ENCODE measurements around the gene ZNF578. TPM values are rescaled to one million over a fixed set of nuclear protein-coding genes. Genes with fewer than 3 reads are reported as not detected.
A peak's percentile ranks its signal among the peaks of the same experiment; 100 is the strongest.
"Not testable (repeated sequence)": the region's sequence is repeated elsewhere in the genome, so short reads cannot be mapped to it uniquely, and the experiment has no call there.

Gene ZNF578
- total RNA-seq, 2 donors from 2014 or later: 11.8 to 29.8 TPM

DNA sequence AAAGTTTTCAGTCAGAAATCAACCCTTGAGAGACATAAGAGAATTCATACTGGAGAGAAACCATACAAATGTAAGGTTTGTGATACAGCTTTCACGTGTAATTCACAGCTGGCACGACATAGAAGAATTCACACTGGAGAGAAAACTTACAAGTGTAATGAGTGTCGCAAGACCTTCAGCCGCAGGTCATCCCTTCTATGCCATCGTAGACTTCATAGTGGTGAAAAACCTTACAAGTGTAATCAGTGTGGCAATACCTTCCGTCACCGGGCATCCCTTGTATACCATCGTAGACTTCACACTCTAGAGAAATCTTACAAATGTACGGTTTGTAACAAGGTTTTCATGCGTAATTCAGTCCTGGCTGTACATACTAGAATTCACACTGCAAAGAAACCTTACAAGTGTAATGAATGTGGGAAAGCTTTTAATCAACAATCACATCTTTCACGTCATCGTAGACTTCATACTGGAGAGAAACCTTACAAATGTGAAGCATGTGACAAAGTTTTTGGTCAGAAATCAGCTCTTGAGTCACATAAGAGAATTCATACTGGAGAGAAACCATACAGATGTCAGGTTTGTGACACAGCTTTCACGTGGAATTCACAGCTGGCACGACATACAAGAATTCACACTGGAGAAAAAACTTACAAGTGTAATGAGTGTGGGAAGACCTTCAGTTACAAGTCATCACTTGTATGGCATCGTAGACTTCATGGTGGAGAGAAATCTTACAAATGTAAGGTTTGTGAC lies 101.0 kb downstream of the ZNF578 start:
- no peak overlapping the region for H3K9ac ChIP-seq (ENCODE audit: extremely low read depth, low read length, poor library complexity, severe bottlenecking)
- H3K27ac ChIP-seq (ENCODE audit: low read depth, low read length): no peak overlapping the region
- H3K4me3 Mint-ChIP-seq: no peak overlapping the region
- H3K4me3 ChIP-seq (ENCODE audit: low read length): peak overlapping the region; percentile 58
- TF ChIP-seq, protein P1, sequence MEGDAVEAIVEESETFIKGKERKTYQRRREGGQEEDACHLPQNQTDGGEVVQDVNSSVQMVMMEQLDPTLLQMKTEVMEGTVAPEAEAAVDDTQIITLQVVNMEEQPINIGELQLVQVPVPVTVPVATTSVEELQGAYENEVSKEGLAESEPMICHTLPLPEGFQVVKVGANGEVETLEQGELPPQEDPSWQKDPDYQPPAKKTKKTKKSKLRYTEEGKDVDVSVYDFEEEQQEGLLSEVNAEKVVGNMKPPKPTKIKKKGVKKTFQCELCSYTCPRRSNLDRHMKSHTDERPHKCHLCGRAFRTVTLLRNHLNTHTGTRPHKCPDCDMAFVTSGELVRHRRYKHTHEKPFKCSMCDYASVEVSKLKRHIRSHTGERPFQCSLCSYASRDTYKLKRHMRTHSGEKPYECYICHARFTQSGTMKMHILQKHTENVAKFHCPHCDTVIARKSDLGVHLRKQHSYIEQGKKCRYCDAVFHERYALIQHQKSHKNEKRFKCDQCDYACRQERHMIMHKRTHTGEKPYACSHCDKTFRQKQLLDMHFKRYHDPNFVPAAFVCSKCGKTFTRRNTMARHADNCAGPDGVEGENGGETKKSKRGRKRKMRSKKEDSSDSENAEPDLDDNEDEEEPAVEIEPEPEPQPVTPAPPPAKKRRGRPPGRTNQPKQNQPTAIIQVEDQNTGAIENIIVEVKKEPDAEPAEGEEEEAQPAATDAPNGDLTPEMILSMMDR (conservative IDR thresholded peaks at IDR 0.05): no peak
- no peaks in the 10 kb centered on the region for H3K27me3 Mint-ChIP-seq (ENCODE audit: insufficient read depth)
- peaks cover 86% of the 10 kb centered on the region for H3K36me3 ChIP-seq (ENCODE audit: control insufficient read depth, insufficient read depth, low read length)
- WGBS, 2 experiments (ENCODE audit: insufficient coverage in 1 of 2, insufficient read length in 1 of 2): 96 to 98% methylated on average over 12 to 15 of the region's 15 CpGs
- H3K27me3 ChIP-seq (ENCODE audit: control insufficient read depth, insufficient read depth, low read length, poor library complexity, severe bottlenecking): no peaks in the 10 kb centered on the region
- peaks cover 10% of the 10 kb centered on the region for H3K4me1 Mint-ChIP-seq
- peaks cover 85% of the 10 kb centered on the region for H3K36me3 Mint-ChIP-seq (ENCODE audit: low read depth)
- peaks cover 81% of the 10 kb centered on the region for H3K9me3 Mint-ChIP-seq
- peaks cover 89% of the 10 kb centered on the region for H3K9me3 ChIP-seq (ENCODE audit: control insufficient read depth, low read length)
- no peak overlapping the region for H3K27ac Mint-ChIP-seq
- DNase-seq: no peak
- no peaks in the 10 kb centered on the region for H3K4me1 ChIP-seq (ENCODE audit: control insufficient read depth, insufficient read depth, low read length)

DNA sequence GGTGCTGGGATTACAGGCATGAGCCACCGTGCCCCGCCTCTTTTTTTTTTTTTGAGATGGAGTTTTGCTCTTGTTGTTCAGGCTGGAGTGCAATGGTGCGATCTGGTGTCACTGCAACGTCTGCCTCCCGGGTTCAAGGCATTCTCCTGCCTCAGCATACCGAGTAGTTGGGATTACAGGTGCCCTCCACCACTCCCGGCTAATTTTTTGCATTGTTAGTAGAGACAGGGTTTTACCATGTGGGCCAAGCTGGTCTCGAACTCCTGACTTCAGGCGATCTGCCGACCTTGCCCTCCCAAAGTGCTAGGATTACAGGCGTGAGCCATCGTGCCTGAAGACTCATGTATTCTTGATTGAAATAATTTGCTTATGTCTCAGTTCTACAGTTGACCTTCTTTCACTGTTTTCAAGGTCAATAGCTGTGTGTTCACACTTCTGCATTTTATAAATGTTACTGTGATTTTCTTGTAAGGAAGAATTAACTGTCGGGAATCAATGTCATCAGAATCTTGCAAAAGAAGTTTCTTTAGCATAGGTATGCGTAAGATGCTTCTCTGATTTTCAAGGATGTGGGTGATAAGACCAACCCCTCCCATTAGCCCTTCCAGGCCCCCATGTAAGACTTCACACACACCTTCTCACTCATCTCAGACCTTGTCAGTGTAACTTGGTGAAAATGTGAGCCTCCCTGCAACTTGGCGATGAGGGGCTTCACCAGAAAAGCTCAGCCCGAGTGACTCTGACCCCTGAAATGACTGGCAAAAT lies 104.1 kb downstream of the ZNF578 start:
- Histone ChIP-seq H3K27ac (ENCODE audit: low read depth, low read length) (no peak overlapping the region), H3K36me3 (ENCODE audit: control insufficient read depth, insufficient read depth, low read length) (peaks cover 83% of the 10 kb centered on the region), H3K4me1 (ENCODE audit: control insufficient read depth, insufficient read depth, low read length) (no peaks in the 10 kb centered on the region), H3K9me3 (ENCODE audit: control insufficient read depth, low read length) (peaks cover 86% of the 10 kb centered on the region), H3K4me3 (ENCODE audit: low read length) (peak overlapping the region; percentile 74), H3K27me3 (ENCODE audit: control insufficient read depth, insufficient read depth, low read length, poor library complexity, severe bottlenecking) (no peaks in the 10 kb centered on the region), H3K9ac (ENCODE audit: extremely low read depth, low read length, poor library complexity, severe bottlenecking) (no peak overlapping the region)
- H3K9me3 Mint-ChIP-seq: peaks cover 59% of the 10 kb centered on the region
- H3K27me3 Mint-ChIP-seq (ENCODE audit: insufficient read depth): no peaks in the 10 kb centered on the region
- WGBS, 2 experiments (ENCODE audit: insufficient coverage in 1 of 2, insufficient read length in 1 of 2): 94 to 99% methylated on average over 9 to 16 of the region's 16 CpGs
- peaks cover 16% of the 10 kb centered on the region for H3K4me1 Mint-ChIP-seq
- DNase-seq: no peak
- peaks cover 78% of the 10 kb centered on the region for H3K36me3 Mint-ChIP-seq (ENCODE audit: low read depth)
- no peak overlapping the region for H3K4me3 Mint-ChIP-seq
- H3K27ac Mint-ChIP-seq: no peak overlapping the region
- TF ChIP-seq, protein P1 (conservative IDR thresholded peaks at IDR 0.05): no peak

DNA sequence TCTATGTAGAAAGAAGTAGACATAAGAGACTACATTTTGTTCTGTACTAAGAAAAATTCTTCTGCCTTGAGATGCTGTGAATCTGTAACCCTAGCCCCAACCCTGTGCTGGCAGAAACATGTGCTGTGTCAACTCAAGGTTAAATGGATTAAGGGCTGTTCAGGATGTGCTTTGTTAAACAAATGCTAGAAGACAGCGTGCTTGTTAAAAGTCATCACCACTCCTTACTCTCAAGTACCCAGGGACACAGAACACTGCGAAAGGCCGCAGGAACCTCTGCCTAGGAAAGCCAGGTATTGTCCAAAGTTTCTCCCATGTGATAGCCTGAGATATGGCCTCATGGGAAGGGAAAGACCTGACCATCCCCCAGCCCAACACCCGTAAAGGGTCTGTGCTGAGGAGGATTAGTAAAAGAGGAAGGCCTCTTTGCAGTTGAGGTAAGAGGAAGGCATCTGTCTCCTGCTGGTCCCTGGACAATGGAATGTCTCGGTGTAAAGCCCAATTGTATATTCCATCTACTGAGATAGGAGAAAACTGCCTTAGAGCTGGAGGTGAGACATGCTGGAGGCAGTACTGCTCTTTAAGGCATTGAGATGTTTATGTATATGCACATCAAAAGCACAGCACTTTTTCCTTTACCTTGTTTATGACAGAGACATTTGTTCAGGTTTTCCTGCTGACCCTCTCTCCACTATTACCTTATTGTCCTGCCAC lies 105.5 kb downstream of the ZNF578 start:
- Mint-ChIP-seq H3K27ac (peak overlapping the region; percentile 89), H3K36me3 (ENCODE audit: low read depth) (peaks cover 74% of the 10 kb centered on the region), H3K9me3 (peaks cover 44% of the 10 kb centered on the region), H3K4me3 (peak overlapping the region; percentile 15), H3K4me1 (peaks cover 16% of the 10 kb centered on the region)
- H3K9ac ChIP-seq (ENCODE audit: extremely low read depth, low read length, poor library complexity, severe bottlenecking): peak overlapping the region; percentile 30
- H3K27me3 ChIP-seq (ENCODE audit: control insufficient read depth, insufficient read depth, low read length, poor library complexity, severe bottlenecking); H3K27ac ChIP-seq (ENCODE audit: low read depth, low read length); H3K27me3 Mint-ChIP-seq (ENCODE audit: insufficient read depth); H3K4me1 ChIP-seq (ENCODE audit: control insufficient read depth, insufficient read depth, low read length): not testable (repeated sequence)
- 51 to 90% methylated on average over 2 to 5 of the region's 5 CpGs for WGBS, 2 experiments (ENCODE audit: insufficient coverage in 1 of 2, insufficient read length in 1 of 2)
- DNase-seq: peak; percentile 74
- H3K9me3 ChIP-seq (ENCODE audit: control insufficient read depth, low read length): peaks cover 79% of the 10 kb centered on the region
- peaks cover 82% of the 10 kb centered on the region for H3K36me3 ChIP-seq (ENCODE audit: control insufficient read depth, insufficient read depth, low read length)
- H3K4me3 ChIP-seq (ENCODE audit: low read length): peak overlapping the region; percentile 65

DNA sequence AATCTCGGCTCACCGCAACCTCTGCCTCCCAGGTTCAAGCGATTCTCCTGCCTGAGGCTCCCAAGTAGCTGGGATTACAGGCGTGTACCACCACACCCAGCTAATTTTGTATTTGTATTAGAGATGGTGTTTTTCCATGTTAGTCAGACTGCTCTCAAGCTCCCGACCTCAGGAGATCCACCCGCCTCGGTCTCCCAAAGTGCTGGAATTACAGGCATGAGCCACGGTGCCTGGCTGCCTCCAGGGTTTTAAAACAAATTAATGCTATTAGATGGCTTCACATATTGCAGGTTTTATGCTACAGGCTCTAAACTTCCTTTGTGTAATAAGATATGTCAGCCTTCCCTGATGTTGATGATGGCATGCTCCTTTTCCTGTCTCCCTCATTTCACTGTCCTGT lies 108.3 kb downstream of the ZNF578 start:
- H3K27ac ChIP-seq (ENCODE audit: low read depth, low read length); H3K4me3 Mint-ChIP-seq; H3K4me1 ChIP-seq (ENCODE audit: control insufficient read depth, insufficient read depth, low read length); H3K27me3 ChIP-seq (ENCODE audit: control insufficient read depth, insufficient read depth, low read length, poor library complexity, severe bottlenecking); DNase-seq; H3K27me3 Mint-ChIP-seq (ENCODE audit: insufficient read depth); H3K4me3 ChIP-seq (ENCODE audit: low read length); H3K9ac ChIP-seq (ENCODE audit: extremely low read depth, low read length, poor library complexity, severe bottlenecking); H3K27ac Mint-ChIP-seq: not testable (repeated sequence)
- Histone ChIP-seq H3K36me3 (ENCODE audit: control insufficient read depth, insufficient read depth, low read length) (peaks cover 62% of the 10 kb centered on the region), H3K9me3 (ENCODE audit: control insufficient read depth, low read length) (peaks cover 53% of the 10 kb centered on the region)
- 97 to 98% methylated on average over 8 of the region's 8 CpGs for WGBS, 2 experiments (ENCODE audit: insufficient coverage in 1 of 2, insufficient read length in 1 of 2)
- Mint-ChIP-seq H3K36me3 (ENCODE audit: low read depth) (peaks cover 66% of the 10 kb centered on the region), H3K9me3 (peaks cover 19% of the 10 kb centered on the region), H3K4me1 (peaks cover 18% of the 10 kb centered on the region)
